PC-3 (cell line): ENCODE measurements around the gene AGBL1. TPM values are rescaled to one million over a fixed set of nuclear protein-coding genes. Genes with fewer than 3 reads are reported as not detected.

ENCODE experiments used
- ATAC-seq: fragments of 200-7000 bp; cut with Tn5 transposase; 2 replicates; pipeline ENCODE4 v1.9.1; 2020; ENCODE audit warnings: mild to moderate bottlenecking, moderate library complexity
- BruUV-seq: library from RNA; stranded (reverse); fragments of 400-500 nt; replicated peaks from 2 replicates; lab custom pipeline; 2021; lab: Mats Ljungman, UMichigan
- CTCF ChIA-PET: fragments of 300-600 bp; sonication (Branson Sonifier 250); formaldehyde crosslinking; loops from one replicate; lab custom pipeline; 2022; ENCODE audit warnings: antibody characterized with exemption; lab: Charles Lee
- POLR2A ChIA-PET: fragments of 300-600 bp; sonication (Branson Sonifier 250); formaldehyde crosslinking; loops from one replicate; lab custom pipeline; 2022; ENCODE audit warnings: antibody characterized with exemption; ENCODE audit not compliant: unreplicated experiment; lab: Charles Lee
- DNase-seq: peaks from one replicate; pipeline ENCODE4 v3.0.0-alpha.2; 2015
- H2AFZ ChIP-seq: fragments of 300-600 bp; sonication (generic); 2 replicates; pipeline ENCODE4 v1.6.0; 2016; ENCODE audit warnings: antibody characterized with exemption, low read length
- H3F3A ChIP-seq: fragments of 300-600 bp; sonication (generic); one replicate; pipeline ENCODE4 v1.6.0; 2017; ENCODE audit warnings: antibody characterized with exemption, low read length, control low read depth, mild to moderate bottlenecking; ENCODE audit not compliant: unreplicated experiment
- H3K27ac ChIP-seq: fragments of 300-600 bp; sonication (generic); 2 replicates; pipeline ENCODE4 v1.5.1; 2016; ENCODE audit warnings: mild to moderate bottlenecking, low read length
- H3K27me3 ChIP-seq: fragments of 300-600 bp; sonication (generic); 2 replicates; pipeline ENCODE4 v1.6.1; 2016; ENCODE audit warnings: low read length, mixed read lengths
- H3K36me3 ChIP-seq: fragments of 300-600 bp; sonication (generic); 2 replicates; pipeline ENCODE4 v1.6.1; 2016; ENCODE audit warnings: low read depth, mixed run types, low read length, mixed read lengths
- H3K4me1 ChIP-seq: fragments of 300-600 bp; sonication (generic); 2 replicates; pipeline ENCODE4 v1.5.1; 2016; ENCODE audit warnings: low read length; ENCODE audit not compliant: insufficient read depth
- H3K4me2 ChIP-seq: fragments of 300-600 bp; sonication (generic); 2 replicates; pipeline ENCODE4 v1.6.0; 2016; ENCODE audit warnings: low read length
- H3K4me3 ChIP-seq: fragments of 300-600 bp; sonication (generic); 2 replicates; pipeline ENCODE4 v1.5.1; 2016; ENCODE audit warnings: mild to moderate bottlenecking, low read length, mixed read lengths
- H3K79me2 ChIP-seq: fragments of 300-600 bp; sonication (generic); 2 replicates; pipeline ENCODE4 v1.6.1; 2017; ENCODE audit warnings: low read length, mixed read lengths
- H3K9ac ChIP-seq: fragments of 300-600 bp; sonication (generic); 2 replicates; pipeline ENCODE4 v1.6.0; 2016; ENCODE audit warnings: mild to moderate bottlenecking, low read length
- H3K9me2 ChIP-seq: fragments of 300-600 bp; sonication (generic); replicated peaks from 2 replicates; pipeline ENCODE4 v1.6.1; 2016; ENCODE audit warnings: mixed run types, low read length, mixed read lengths
- H3K9me3 ChIP-seq: fragments of 300-600 bp; sonication (generic); 2 replicates; pipeline ENCODE4 v1.6.1; 2016; ENCODE audit warnings: low read length, mixed read lengths
- H4K20me1 ChIP-seq: fragments of 300-600 bp; sonication (generic); 2 replicates; pipeline ENCODE4 v1.6.1; 2016; ENCODE audit warnings: low read length, mixed read lengths
- CTCF ChIP-seq: fragments of 300-600 bp; sonication (generic); conservative IDR thresholded peaks from 2 replicates; pipeline ENCODE4 v1.5.1; 2017; ENCODE audit warnings: antibody characterized with exemption, low read depth, mild to moderate bottlenecking, low read length
- EZH2 ChIP-seq: fragments of 300-600 bp; sonication (generic); IDR thresholded peaks from one replicate; pipeline ENCODE4 v1.6.1; 2017; ENCODE audit warnings: antibody characterized with exemption, mild to moderate bottlenecking, low read length; ENCODE audit not compliant: unreplicated experiment
- EZH2phosphoT487 ChIP-seq: fragments of 300-600 bp; sonication (generic); IDR thresholded peaks from 2 replicates; pipeline ENCODE4 v1.6.1; 2018; ENCODE audit warnings: mild to moderate bottlenecking, antibody characterized with exemption, low read length, borderline replicate concordance
- intact Hi-C: fragments of 100-400 bp; cut with micrococcal nuclease; formaldehyde crosslinking; loops from 2 replicates; pipeline ENCODE4 v1.9.0; 2023
- total RNA-seq: library from RNA; depleted of rRNA; stranded (reverse); fragments of >200 nt; gene quantifications from 2 replicates; pipeline ENCODE4 v1.2.3, GENCODE V29; 2014

Gene AGBL1
- total RNA-seq, 1 experiment from 2014 or later = not detected

DNA sequence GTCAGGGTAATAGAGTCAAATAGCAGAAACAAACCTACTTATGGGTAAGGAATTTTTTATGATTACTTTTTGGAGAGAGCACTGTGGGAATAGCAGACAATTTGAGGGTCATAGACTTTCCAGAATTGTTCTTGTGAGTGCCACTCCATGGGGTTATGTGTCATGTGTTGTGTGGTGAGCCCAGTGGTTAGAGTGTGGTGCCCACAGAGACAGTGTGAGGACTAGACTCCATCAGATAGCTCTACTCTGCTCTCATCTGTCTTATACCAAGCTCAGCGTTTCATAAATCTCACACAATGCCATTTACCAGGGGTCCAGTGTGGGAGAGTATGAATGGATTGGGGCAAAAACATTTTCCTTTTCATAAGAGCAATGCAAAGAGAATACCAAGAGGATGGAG lies 188.9 kb downstream of the AGBL1 start:
- no peaks in the 10 kb centered on the region for H3K79me2 ChIP-seq
- H3K27ac ChIP-seq = peak overlapping the region; percentile 37
- DNase-seq (no peak), ATAC-seq (no peak)
- no peaks in the 10 kb centered on the region for H3K36me3 ChIP-seq
- BruUV-seq = no TSS peak
- H3K9me3 ChIP-seq = no peaks in the 10 kb centered on the region
- intact Hi-C loops = no loop called here
- no peaks in the 10 kb centered on the region for H4K20me1 ChIP-seq
- ChIA-PET CTCF (no interaction called here), POLR2A (no interaction called here)
- no peaks in the 10 kb centered on the region for H3K9me2 ChIP-seq
- H3F3A ChIP-seq = no peaks in the 10 kb centered on the region
- H3K4me3 ChIP-seq = no peak overlapping the region
- no peaks in the 10 kb centered on the region for H3K4me1 ChIP-seq
- no peak overlapping the region for H2AFZ ChIP-seq
- TF ChIP-seq EZH2 = no peak
- no peak for TF ChIP-seq CTCF
- TF ChIP-seq EZH2phosphoT487 = no peak
- no peak overlapping the region for H3K9ac ChIP-seq
- no peak overlapping the region for H3K4me2 ChIP-seq
- no peaks in the 10 kb centered on the region for H3K27me3 ChIP-seq

- H3K36me3 ChIP-seq = no peaks in the 10 kb centered on the region
- no peak overlapping the region for H3K4me2 ChIP-seq
- intact Hi-C loops = no loop called here
- no peak overlapping the region for H3K4me3 ChIP-seq
- no peaks in the 10 kb centered on the region for H3K4me1 ChIP-seq
- no TSS peak for BruUV-seq
- H3F3A ChIP-seq = no peaks in the 10 kb centered on the region
- no peaks in the 10 kb centered on the region for H4K20me1 ChIP-seq
- POLR2A ChIA-PET = no interaction called here
- H3K79me2 ChIP-seq = no peaks in the 10 kb centered on the region
- TF ChIP-seq EZH2 = no peak
- no peak for TF ChIP-seq EZH2phosphoT487
- no peak for TF ChIP-seq CTCF
- no peak overlapping the region for H3K27ac ChIP-seq
- no peak overlapping the region for H3K9ac ChIP-seq
- ATAC-seq (no peak), DNase-seq (no peak)
- CTCF ChIA-PET = no interaction called here
- no peaks in the 10 kb centered on the region for H3K9me3 ChIP-seq
- no peak overlapping the region for H2AFZ ChIP-seq
- H3K9me2 ChIP-seq = no peaks in the 10 kb centered on the region
- H3K27me3 ChIP-seq = no peaks in the 10 kb centered on the region
Observed at GRCh38 chr15:86273309-86273708, 193.6 kb downstream of the AGBL1 start.

GRCh38 chr15:86275361-86275760 lies 195.7 kb downstream of the AGBL1 start:
- Histone ChIP-seq H4K20me1 (no peaks in the 10 kb centered on the region), H3K27me3 (no peaks in the 10 kb centered on the region), H3K9me3 (no peaks in the 10 kb centered on the region), H2AFZ (no peak overlapping the region), H3K9me2 (no peaks in the 10 kb centered on the region), H3K4me2 (no peak overlapping the region), H3K36me3 (no peaks in the 10 kb centered on the region), H3K9ac (no peak overlapping the region), H3K79me2 (no peaks in the 10 kb centered on the region), H3F3A (no peaks in the 10 kb centered on the region), H3K4me1 (no peaks in the 10 kb centered on the region), H3K27ac (no peak overlapping the region), H3K4me3 (no peak overlapping the region)
- DNase-seq (no peak), ATAC-seq (no peak)
- ChIA-PET CTCF (no interaction called here), POLR2A (no interaction called here)
- intact Hi-C loops = no loop called here
- BruUV-seq = no TSS peak
- TF ChIP-seq EZH2phosphoT487 (no peak), EZH2 (no peak), CTCF (no peak)
